ENCODE measurements around the gene CLINT1.
"Not testable (repeated sequence)": the region's sequence is repeated elsewhere in the genome, so short reads cannot be mapped to it uniquely, and the experiment has no call there.

Gene CLINT1

GRCh38 chr5:157860898-157861890, 2.2 kb upstream of the CLINT1 start:
- Histone ChIP-seq H3K4me3 (ENCODE audit: low read depth in 1 of 2, low read length in 2 of 2) (no peak overlapping the region), H3K4me1 (ENCODE audit: insufficient read depth, low read length) (peaks cover 18% of the 10 kb centered on the region), H3K27ac (ENCODE audit: low read depth, low read length) (no peak overlapping the region), H3K36me3 (ENCODE audit: insufficient read depth, low read length) (no peaks in the 10 kb centered on the region), H3K9ac (ENCODE audit: low read length) (no peak overlapping the region), H3K27me3 (ENCODE audit: control insufficient read depth in 1 of 2, insufficient read depth in 2 of 2, low read length in 2 of 2) (no peaks in the 10 kb centered on the region), H3K9me3 (ENCODE audit: low read length) (no peaks in the 10 kb centered on the region)

GRCh38 chr5:157859227-157859575, 256 bp upstream of the CLINT1 start:
- Histone ChIP-seq H3K9ac (ENCODE audit: low read length) (no peak overlapping the region), H3K27me3 (ENCODE audit: control insufficient read depth in 1 of 2, insufficient read depth in 2 of 2, low read length in 2 of 2) (no peaks in the 10 kb centered on the region), H3K4me3 (ENCODE audit: low read depth in 1 of 2, low read length in 2 of 2) (peak overlapping the region; percentile 82 to 90), H3K9me3 (ENCODE audit: low read length) (no peaks in the 10 kb centered on the region), H3K4me1 (ENCODE audit: insufficient read depth, low read length) (peaks cover 30% of the 10 kb centered on the region), H3K27ac (ENCODE audit: low read depth, low read length) (peak overlapping the region; percentile 95), H3K36me3 (ENCODE audit: insufficient read depth, low read length) (no peaks in the 10 kb centered on the region)

DNA sequence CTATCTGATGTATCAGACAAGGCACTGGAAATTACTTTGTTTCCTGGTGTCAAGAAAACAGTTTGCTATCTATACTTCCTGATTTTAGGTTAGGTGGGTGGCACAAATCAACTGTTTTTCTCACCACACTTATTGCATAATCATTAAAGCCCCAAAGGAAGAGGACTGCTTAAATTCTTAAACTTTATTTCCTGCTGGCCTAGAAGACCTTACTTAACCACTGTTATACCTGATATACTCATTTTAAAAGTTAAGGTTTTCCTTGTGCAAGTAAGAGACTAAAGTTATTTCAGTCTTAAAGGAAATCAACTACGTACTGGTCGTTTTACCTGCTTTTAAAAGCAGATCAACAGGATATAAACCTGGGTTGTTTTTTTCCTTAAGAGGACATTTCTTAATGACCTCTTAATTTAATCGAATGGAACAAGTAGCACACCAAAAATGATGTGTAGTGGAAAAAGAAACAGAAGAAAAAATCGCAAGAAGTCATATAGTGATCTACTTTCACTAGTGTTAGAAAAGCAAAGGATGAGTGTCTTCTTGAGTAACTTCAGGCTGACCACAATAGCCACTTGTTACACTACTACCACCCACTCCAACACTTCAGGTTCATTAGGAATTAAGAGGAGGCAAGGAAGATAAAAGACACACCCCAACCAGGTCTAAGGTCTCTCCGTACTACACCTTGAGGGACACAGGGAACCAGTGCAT, 974 bp downstream of the CLINT1 start:
- H3K4me1 ChIP-seq (ENCODE audit: insufficient read depth, low read length) = peaks cover 34% of the 10 kb centered on the region
- no peaks in the 10 kb centered on the region for H3K36me3 ChIP-seq (ENCODE audit: insufficient read depth, low read length)
- peak overlapping the region; percentile 92 for H3K9ac ChIP-seq (ENCODE audit: low read length)
- H3K4me3 ChIP-seq (ENCODE audit: low read depth in 1 of 2, low read length in 2 of 2) = peak overlapping the region; percentile 82 to 90
- no peaks in the 10 kb centered on the region for H3K27me3 ChIP-seq (ENCODE audit: control insufficient read depth in 1 of 2, insufficient read depth in 2 of 2, low read length in 2 of 2)
- peak overlapping the region; percentile 95 for H3K27ac ChIP-seq (ENCODE audit: low read depth, low read length)
- H3K9me3 ChIP-seq (ENCODE audit: low read length) = no peaks in the 10 kb centered on the region

DNA sequence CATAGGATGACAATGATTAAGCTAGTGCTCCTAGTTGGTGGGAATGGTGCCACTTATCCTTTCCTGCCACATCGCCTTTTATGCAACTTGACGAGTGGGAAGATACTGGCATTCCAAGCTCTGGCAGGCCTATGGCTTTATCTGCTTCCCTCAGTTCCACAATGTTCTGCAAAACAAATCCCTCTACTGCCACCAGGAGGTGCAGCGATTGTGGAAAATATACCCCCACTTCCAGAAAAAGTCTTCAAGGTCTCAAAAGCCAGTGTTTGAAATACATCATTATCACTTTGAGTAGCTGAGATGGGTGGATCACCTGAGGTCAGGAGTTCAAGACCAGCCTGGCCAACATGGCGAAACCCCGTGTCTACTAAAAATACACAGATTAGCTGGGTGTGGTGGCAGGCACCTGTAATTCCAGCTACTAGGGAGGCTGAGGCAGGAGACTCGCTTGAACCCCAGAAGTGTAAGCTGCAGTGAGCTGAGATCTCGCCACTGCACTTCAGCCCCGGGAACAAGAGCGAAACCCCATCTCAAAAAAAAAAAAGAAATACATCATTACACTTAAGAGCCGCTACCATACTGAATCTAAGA, 3.4 kb downstream of the CLINT1 start:
- no peaks in the 10 kb centered on the region for H3K9me3 ChIP-seq (ENCODE audit: low read length)
- no peak overlapping the region for H3K27ac ChIP-seq (ENCODE audit: low read depth, low read length)
- no peak overlapping the region for H3K4me3 ChIP-seq (ENCODE audit: low read depth in 1 of 2, low read length in 2 of 2)

DNA sequence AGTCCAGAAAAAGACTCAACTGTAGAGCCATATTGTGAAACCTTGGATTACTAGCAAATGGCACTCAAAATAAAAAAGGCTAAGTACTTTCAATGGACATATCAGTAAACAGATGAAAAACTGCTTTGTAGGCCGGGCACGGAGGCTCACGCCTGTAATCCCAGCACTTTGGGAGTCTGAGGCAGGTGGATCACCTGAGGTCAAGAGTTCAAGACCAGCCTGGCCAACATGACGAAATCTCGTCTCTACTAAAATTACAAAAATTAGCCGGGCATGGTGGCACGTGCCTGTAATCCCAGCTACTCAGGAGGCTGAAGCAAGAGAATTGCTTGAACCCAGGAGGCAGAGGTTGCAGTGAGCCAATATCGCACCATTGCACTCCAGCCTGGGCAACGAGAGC, 5.6 kb downstream of the CLINT1 start:
- H3K9me3 ChIP-seq (ENCODE audit: low read length); H3K9ac ChIP-seq (ENCODE audit: low read length); H3K36me3 ChIP-seq (ENCODE audit: insufficient read depth, low read length); H3K4me3 ChIP-seq (ENCODE audit: low read depth in 1 of 2, low read length in 2 of 2); H3K27me3 ChIP-seq (ENCODE audit: control insufficient read depth in 1 of 2, insufficient read depth in 2 of 2, low read length in 2 of 2); H3K27ac ChIP-seq (ENCODE audit: low read depth, low read length): not testable (repeated sequence)
- H3K4me1 ChIP-seq (ENCODE audit: insufficient read depth, low read length) = peaks cover 43% of the 10 kb centered on the region

More for the DNA sequence above, 3.4 kb downstream of the CLINT1 start:
- peaks cover 43% of the 10 kb centered on the region for H3K4me1 ChIP-seq (ENCODE audit: insufficient read depth, low read length)
- no peaks in the 10 kb centered on the region for H3K36me3 ChIP-seq (ENCODE audit: insufficient read depth, low read length)
- no peaks in the 10 kb centered on the region for H3K27me3 ChIP-seq (ENCODE audit: control insufficient read depth in 1 of 2, insufficient read depth in 2 of 2, low read length in 2 of 2)
- H3K9ac ChIP-seq (ENCODE audit: low read length) = no peak overlapping the region

DNA sequence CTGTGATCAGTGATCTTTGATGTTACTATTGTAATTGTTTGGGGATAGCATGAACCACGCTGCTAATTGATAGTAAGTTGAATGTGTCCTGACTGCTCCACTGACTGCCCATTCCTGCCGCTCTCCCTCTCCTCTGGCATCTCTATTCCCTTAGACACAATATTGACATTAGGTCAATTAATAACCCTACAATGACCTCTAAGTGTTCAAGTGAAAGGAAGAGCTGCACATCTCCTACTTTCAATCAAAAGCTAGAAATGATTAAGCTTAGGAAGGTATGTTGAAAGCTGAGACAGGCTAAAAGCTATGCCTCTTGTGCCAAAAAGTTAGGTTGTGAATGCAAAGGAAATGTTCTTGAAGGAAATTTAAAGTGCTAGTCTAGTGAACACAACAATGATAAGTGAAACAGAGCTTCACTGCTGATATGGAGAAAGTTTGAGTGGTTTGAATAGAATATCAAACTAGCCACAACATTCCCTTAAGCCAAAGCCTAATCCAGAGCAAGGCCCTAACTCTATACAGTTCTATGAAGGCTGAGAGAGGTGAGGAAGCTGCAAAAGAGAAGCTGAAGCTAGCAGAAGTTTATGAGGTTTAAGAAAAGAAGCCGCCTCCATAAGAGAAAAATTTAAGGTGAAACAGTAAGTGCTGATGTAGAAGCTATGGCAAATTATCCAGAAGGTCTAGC, 12.9 kb downstream of the CLINT1 start:
- H3K27me3 ChIP-seq (ENCODE audit: control insufficient read depth in 1 of 2, insufficient read depth in 2 of 2, low read length in 2 of 2) = no peaks in the 10 kb centered on the region
- no peaks in the 10 kb centered on the region for H3K36me3 ChIP-seq (ENCODE audit: insufficient read depth, low read length)
- no peak overlapping the region for H3K9ac ChIP-seq (ENCODE audit: low read length)
- H3K27ac ChIP-seq (ENCODE audit: low read depth, low read length) = no peak overlapping the region
- no peaks in the 10 kb centered on the region for H3K4me1 ChIP-seq (ENCODE audit: insufficient read depth, low read length)
- no peak overlapping the region for H3K4me3 ChIP-seq (ENCODE audit: low read depth in 1 of 2, low read length in 2 of 2)
- no peaks in the 10 kb centered on the region for H3K9me3 ChIP-seq (ENCODE audit: low read length)

GRCh38 chr5:157842787-157843186, 16.2 kb downstream of the CLINT1 start:
- no peaks in the 10 kb centered on the region for H3K9me3 ChIP-seq (ENCODE audit: low read length)
- no peaks in the 10 kb centered on the region for H3K27me3 ChIP-seq (ENCODE audit: control insufficient read depth in 1 of 2, insufficient read depth in 2 of 2, low read length in 2 of 2)
- no peaks in the 10 kb centered on the region for H3K36me3 ChIP-seq (ENCODE audit: insufficient read depth, low read length)
- no peak overlapping the region for H3K4me3 ChIP-seq (ENCODE audit: low read depth in 1 of 2, low read length in 2 of 2)
- no peak overlapping the region for H3K27ac ChIP-seq (ENCODE audit: low read depth, low read length)
- no peaks in the 10 kb centered on the region for H3K4me1 ChIP-seq (ENCODE audit: insufficient read depth, low read length)
- no peak overlapping the region for H3K9ac ChIP-seq (ENCODE audit: low read length)

GRCh38 chr5:157842185-157842584, 16.8 kb downstream of the CLINT1 start:
- no peaks in the 10 kb centered on the region for H3K27me3 ChIP-seq (ENCODE audit: control insufficient read depth in 1 of 2, insufficient read depth in 2 of 2, low read length in 2 of 2)
- no peak overlapping the region for H3K9ac ChIP-seq (ENCODE audit: low read length)
- no peak overlapping the region for H3K4me3 ChIP-seq (ENCODE audit: low read depth in 1 of 2, low read length in 2 of 2)
- no peaks in the 10 kb centered on the region for H3K36me3 ChIP-seq (ENCODE audit: insufficient read depth, low read length)
- H3K27ac ChIP-seq (ENCODE audit: low read depth, low read length) = no peak overlapping the region
- H3K4me1 ChIP-seq (ENCODE audit: insufficient read depth, low read length) = no peaks in the 10 kb centered on the region
- H3K9me3 ChIP-seq (ENCODE audit: low read length) = no peaks in the 10 kb centered on the region

- no peaks in the 10 kb centered on the region for H3K9me3 ChIP-seq (ENCODE audit: low read length)
- H3K4me1 ChIP-seq (ENCODE audit: insufficient read depth, low read length) = no peaks in the 10 kb centered on the region
- no peaks in the 10 kb centered on the region for H3K27me3 ChIP-seq (ENCODE audit: control insufficient read depth in 1 of 2, insufficient read depth in 2 of 2, low read length in 2 of 2)
- H3K4me3 ChIP-seq (ENCODE audit: low read depth in 1 of 2, low read length in 2 of 2) = no peak overlapping the region
- no peak overlapping the region for H3K27ac ChIP-seq (ENCODE audit: low read depth, low read length)
- no peaks in the 10 kb centered on the region for H3K36me3 ChIP-seq (ENCODE audit: insufficient read depth, low read length)
- H3K9ac ChIP-seq (ENCODE audit: low read length) = no peak overlapping the region
These were observed 19.7 kb downstream of the CLINT1 start for GRCh38 chr5:157839157-157839795.

GRCh38 chr5:157836121-157836753, 22.7 kb downstream of the CLINT1 start:
- no peak overlapping the region for H3K9ac ChIP-seq (ENCODE audit: low read length)
- H3K36me3 ChIP-seq (ENCODE audit: insufficient read depth, low read length) = no peaks in the 10 kb centered on the region
- peaks cover 6% of the 10 kb centered on the region for H3K4me1 ChIP-seq (ENCODE audit: insufficient read depth, low read length)

More at GRCh38 chr5:157836121-157836753, 22.7 kb downstream of the CLINT1 start:
- no peak overlapping the region for H3K27ac ChIP-seq (ENCODE audit: low read depth, low read length)
- no peaks in the 10 kb centered on the region for H3K9me3 ChIP-seq (ENCODE audit: low read length)
- no peaks in the 10 kb centered on the region for H3K27me3 ChIP-seq (ENCODE audit: control insufficient read depth in 1 of 2, insufficient read depth in 2 of 2, low read length in 2 of 2)
- H3K4me3 ChIP-seq (ENCODE audit: low read depth in 1 of 2, low read length in 2 of 2) = no peak overlapping the region
